Measurements from ENCODE around the gene SPATA31D1.
"Not testable (repeated sequence)": the region's sequence is repeated elsewhere in the genome, so short reads cannot be mapped to it uniquely, and the experiment has no call there.

SPATA31D1 gene

DNA sequence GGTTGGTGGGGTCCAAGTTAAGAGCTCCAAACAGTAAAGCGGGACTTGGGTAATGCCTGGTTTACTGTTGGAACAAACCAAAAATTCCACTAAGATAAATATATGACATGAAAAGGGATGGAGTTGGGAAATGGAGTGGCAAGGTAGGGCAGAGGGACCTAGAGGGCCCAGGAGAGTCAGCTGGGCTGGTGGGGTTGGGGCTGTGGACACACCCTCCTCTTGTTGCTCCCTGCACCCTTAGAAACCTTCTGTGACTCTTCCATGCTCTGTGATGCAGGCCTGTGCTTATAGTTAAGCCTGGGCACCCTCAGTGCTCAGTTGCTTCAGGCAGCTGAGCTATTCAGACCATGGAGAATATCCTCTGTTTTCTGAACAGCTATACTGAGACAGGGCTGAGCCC lies at the start of gene SPATA31D1:
Gene SPATA31D1 (plus strand): TSS at position 301 of the 400 bp plus-strand sequence. CDS start 47 bp downstream, at position 348.
- H4K20me1 ChIP-seq; H3K27me3 ChIP-seq; H3K36me3 ChIP-seq; H3K9ac ChIP-seq; H3K27ac ChIP-seq; H3K9me3 ChIP-seq (replicated peaks in 1 of 11); H3K4me3 ChIP-seq; H3K4me2 ChIP-seq; H3K4me1 ChIP-seq: not testable (repeated sequence)

DNA sequence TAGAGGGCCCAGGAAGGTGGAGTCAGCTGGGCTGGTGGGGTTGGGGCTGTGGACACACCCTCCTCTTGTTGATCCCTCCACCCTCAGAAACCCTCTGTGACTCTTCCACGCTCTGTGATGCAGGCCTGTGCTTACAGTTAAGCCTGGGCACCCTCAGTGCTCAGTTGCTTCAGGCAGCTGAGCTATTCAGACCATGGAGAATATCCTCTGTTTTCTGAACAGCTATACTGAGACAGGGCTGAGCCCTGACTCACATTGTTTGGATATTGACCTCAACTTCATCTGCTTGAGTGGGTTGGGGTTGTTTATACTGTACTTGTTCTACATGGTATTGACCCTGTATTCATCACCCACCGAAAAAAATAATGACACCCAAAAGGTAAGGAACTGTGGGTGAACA lies 45.2 kb upstream of the SPATA31D1 start, which contains the start of gene SPATA31D3:
Gene SPATA31D3 (plus strand): TSS at position 108 of the 400 bp plus-strand sequence. CDS start 86 bp downstream, at position 194.
- not testable (repeated sequence) for H3K9ac ChIP-seq; H3K36me3 ChIP-seq; H4K20me1 ChIP-seq; H3K4me2 ChIP-seq; H3K4me3 ChIP-seq; H3K27me3 ChIP-seq; H3K9me3 ChIP-seq (replicated peaks in 1 of 11); H3K4me1 ChIP-seq; H3K27ac ChIP-seq

DNA sequence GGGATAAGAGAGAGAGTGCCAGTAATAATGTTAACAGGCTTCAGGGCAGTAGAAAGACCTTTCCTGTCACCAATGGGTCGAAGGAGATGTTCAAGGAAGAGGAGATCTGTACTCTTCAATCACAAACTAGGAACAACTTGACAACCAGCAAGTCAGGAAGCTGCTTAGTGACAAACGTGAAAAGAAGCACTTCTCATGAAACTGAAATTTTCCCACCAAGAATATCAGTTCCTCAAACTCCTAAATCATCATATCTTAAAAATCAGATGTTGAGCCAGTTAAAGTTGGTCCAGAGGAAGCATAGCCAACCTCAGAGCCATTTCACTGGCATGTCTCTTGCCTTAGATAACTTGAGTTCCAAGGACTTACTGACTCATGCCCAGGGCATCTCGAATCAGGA lies 39.9 kb upstream of the SPATA31D1 start:
- not testable (repeated sequence) for H3K27me3 ChIP-seq; H3K9me3 ChIP-seq (replicated peaks in 1 of 11); H3K9ac ChIP-seq; H3K4me1 ChIP-seq; H4K20me1 ChIP-seq; H3K4me3 ChIP-seq; H3K27ac ChIP-seq; H3K36me3 ChIP-seq; H3K4me2 ChIP-seq

DNA sequence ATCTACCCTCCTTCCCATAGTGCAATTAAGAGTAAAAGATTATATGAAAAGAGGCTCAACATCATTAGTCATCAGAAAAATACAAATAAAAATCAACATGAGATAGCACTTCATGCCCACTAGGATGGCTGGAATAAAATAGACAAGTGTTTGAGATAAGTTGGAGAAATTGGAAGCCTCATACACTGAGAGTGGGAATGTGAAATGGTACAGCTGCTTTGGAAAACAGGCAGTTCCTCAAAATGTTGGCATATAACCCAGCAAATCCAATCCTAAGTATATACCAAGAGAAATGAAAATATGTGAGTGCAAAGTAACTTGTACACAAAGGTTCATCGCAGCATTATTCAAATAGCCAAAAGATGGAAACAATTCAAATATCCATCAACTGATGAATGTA lies 35.5 kb upstream of the SPATA31D1 start:
- no peak for TF ChIP-seq Cebpa-rat (IDR thresholded peaks at IDR 0.05)
- H3K9me3 ChIP-seq (replicated peaks in 1 of 11): peaks cover 30 to 38% (median 33%) of the 10 kb centered on the region in 11 experiments
- no peaks in the 10 kb centered on the region for H3K27me3 ChIP-seq
- no peak overlapping the region for H3K4me2 ChIP-seq
- no peaks in the 10 kb centered on the region for H3K36me3 ChIP-seq
- H3K27ac ChIP-seq: no peak overlapping the region
- H4K20me1 ChIP-seq: no peaks in the 10 kb centered on the region
- H3K4me3 ChIP-seq: no peak overlapping the region
- H3K9ac ChIP-seq: no peak overlapping the region
- no peaks in the 10 kb centered on the region for H3K4me1 ChIP-seq

DNA sequence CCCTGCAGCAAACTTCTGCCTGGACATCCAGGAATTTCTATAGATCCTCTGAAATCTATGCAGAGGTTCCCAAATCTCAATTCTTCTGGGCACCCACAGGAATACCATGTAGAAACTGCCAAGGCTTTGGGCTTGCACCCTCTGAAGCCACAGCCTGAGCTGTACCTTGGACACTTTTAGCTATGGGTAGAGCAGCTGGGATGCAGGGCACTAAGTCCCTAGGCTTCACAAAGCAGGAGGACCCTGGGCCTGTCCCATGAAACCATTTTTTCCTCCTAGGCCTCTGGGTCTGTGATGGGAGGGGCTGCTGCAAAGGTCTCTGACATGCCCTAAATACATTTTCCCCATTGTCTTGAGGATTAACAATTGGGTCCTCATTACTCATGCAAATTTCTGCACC lies 32.9 kb upstream of the SPATA31D1 start:
- TF ChIP-seq Cebpa-rat (IDR thresholded peaks at IDR 0.05): no peak
- Histone ChIP-seq H3K4me2 (no peak overlapping the region), H3K9ac (no peak overlapping the region), H4K20me1 (no peaks in the 10 kb centered on the region), H3K4me3 (no peak overlapping the region), H3K9me3 (replicated peaks in 1 of 11) (peaks cover 30 to 38% (median 33%) of the 10 kb centered on the region in 11 experiments), H3K27me3 (no peaks in the 10 kb centered on the region), H3K36me3 (no peaks in the 10 kb centered on the region), H3K27ac (no peak overlapping the region), H3K4me1 (no peaks in the 10 kb centered on the region)

DNA sequence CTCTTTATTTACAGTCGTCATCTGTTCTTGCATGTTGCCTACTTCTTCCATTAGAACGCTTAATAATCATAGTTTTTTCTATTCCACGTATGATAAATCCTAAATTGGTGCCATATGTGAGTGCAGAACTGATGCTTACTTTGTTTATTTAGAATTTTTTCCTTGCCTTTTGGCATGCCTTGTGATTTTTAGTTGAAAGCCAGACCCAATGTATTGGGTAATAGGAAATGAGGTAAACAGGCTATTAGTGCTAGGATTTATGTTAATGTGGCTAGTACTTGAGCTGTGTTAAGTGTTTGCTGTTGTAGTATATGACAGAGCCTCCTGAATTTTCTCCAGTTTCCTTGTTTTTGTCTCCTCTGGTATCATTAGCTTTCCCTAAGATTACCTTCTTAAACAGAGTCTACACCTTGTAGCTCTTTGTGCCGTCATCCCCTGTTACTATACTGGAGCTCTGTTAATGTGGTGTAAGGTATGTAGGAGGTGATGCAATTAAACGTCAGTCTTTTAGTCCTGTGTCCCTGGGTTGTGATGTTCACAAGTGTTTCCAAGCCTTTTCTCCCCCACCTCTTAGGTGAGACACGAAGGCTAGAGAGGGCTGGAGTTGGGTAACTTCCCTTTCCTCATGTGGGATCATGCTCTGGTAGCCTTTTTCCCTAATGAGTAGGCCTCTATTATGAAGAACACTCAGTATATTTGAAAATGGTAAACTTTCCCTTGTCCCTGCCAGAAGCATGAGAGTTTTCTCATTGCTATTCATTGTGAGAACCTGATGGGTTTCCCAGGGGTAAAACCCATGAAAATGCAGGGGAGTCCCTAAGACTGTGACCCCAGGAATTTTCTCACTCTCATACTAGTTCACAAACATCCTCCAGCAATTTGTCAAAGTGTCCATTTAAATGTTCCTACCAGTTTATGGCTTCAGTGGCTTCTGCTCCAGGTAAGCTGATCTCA lies 24.1 kb upstream of the SPATA31D1 start:
- Histone ChIP-seq H4K20me1 (no peaks in the 10 kb centered on the region), H3K27ac (no peak overlapping the region), H3K9me3 (replicated peaks in 1 of 11) (peaks cover 0 to 17% (median 0%) of the 10 kb centered on the region in 11 experiments; a peak in 6 of 22 replicates), H3K4me3 (no peak overlapping the region), H3K27me3 (no peaks in the 10 kb centered on the region), H3K4me2 (peak overlapping the region in 8 of 11 experiments; percentile 10 to 64 (median 34); a peak in 13 of 22 replicates), H3K4me1 (peaks cover 0 to 14% (median 12%) of the 10 kb centered on the region in 10 experiments; a peak in 11 of 20 replicates), H3K9ac (no peak overlapping the region), H3K36me3 (no peaks in the 10 kb centered on the region)
- no peak for TF ChIP-seq Cebpa-rat (IDR thresholded peaks at IDR 0.05)

DNA sequence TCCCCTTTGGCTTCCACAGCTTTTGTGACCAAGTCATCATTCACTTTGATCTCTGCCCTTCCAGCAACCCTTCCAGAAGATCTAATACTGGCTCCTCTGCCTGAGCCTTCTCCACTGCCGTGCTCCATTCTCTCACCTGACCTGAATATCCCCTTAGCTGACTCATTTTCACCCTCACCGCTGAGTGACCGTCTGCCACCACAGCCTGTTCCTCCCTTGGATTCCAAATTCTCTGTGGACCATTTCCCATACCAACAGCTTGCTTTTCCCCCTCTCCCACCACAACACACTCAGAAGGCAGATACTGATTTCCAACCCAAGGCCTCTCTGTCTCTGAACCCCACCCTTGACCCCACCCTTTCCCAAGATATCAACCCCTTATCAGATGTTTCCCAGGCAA lies 20.5 kb upstream of the SPATA31D1 start:
- no peak overlapping the region for H3K27ac ChIP-seq
- no peak overlapping the region for H3K4me2 ChIP-seq
- no peaks in the 10 kb centered on the region for H4K20me1 ChIP-seq
- no peaks in the 10 kb centered on the region for H3K36me3 ChIP-seq
- no peak overlapping the region for H3K4me3 ChIP-seq
- no peaks in the 10 kb centered on the region for H3K27me3 ChIP-seq
- H3K9me3 ChIP-seq (replicated peaks in 1 of 11): peaks cover 0 to 17% (median 0%) of the 10 kb centered on the region in 11 experiments; a peak in 6 of 22 replicates
- H3K9ac ChIP-seq: no peak overlapping the region
- TF ChIP-seq Cebpa-rat (IDR thresholded peaks at IDR 0.05): no peak
- H3K4me1 ChIP-seq: peaks cover 0 to 14% (median 12%) of the 10 kb centered on the region in 10 experiments; a peak in 11 of 20 replicates

DNA sequence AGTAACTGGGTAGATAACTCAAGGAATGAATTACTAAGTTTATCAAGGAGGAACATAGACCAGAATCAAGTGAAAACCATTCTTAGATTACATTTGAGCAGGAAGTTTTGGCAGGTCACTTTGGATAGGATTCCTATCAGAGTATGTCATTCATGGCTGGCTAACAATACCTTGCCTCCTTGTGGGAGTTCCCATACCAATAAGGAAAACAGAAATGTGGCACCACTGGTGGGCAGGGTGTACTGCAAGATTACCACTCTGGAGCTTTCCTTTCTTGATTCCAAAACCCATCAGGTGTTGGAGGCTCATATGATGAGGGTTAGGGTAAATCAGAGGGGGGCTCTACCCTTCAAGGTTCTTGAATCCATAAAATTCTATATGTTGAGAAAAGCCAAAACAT lies 18.6 kb upstream of the SPATA31D1 start:
- Histone ChIP-seq H3K27ac (no peak overlapping the region), H3K9ac (no peak overlapping the region), H4K20me1 (no peaks in the 10 kb centered on the region), H3K4me3 (no peak overlapping the region), H3K36me3 (no peaks in the 10 kb centered on the region), H3K27me3 (no peaks in the 10 kb centered on the region), H3K9me3 (replicated peaks in 1 of 11) (peaks cover 0 to 30% (median 8%) of the 10 kb centered on the region in 11 experiments; a peak in 9 of 22 replicates), H3K4me1 (peaks cover 0 to 8% (median 7%) of the 10 kb centered on the region in 10 experiments; a peak in 11 of 20 replicates), H3K4me2 (no peak overlapping the region)
- TF ChIP-seq Cebpa-rat (IDR thresholded peaks at IDR 0.05): no peak

DNA sequence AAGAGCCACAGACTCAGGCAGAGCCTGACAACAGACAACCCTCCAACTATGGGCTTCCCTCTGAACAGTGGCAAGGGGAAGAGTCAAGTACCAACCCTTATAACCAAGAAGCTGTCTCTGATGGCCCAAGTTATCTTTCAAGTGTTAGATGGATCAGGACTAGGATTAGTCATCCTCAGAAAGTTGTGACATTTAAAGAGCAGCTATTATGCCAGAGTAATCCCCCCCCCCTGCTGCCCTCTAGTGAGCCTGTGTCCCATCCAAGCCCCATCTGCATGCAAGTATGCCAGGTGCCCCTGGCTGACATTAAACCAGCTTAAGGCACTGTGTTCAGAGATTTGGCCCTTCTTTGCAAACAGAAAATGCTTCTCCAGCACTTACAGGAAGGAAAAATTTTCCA lies 16.8 kb upstream of the SPATA31D1 start:
- Histone ChIP-seq H3K9me3 (replicated peaks in 1 of 11) (peaks cover 0 to 25% (median 13%) of the 10 kb centered on the region in 11 experiments; a peak in 13 of 22 replicates), H3K27ac (no peak overlapping the region), H3K9ac (no peak overlapping the region), H3K4me2 (no peak overlapping the region), H3K27me3 (no peaks in the 10 kb centered on the region), H3K4me1 (no peaks in the 10 kb centered on the region), H3K36me3 (no peaks in the 10 kb centered on the region), H4K20me1 (no peaks in the 10 kb centered on the region), H3K4me3 (no peak overlapping the region)
- TF ChIP-seq Cebpa-rat (IDR thresholded peaks at IDR 0.05): no peak

DNA sequence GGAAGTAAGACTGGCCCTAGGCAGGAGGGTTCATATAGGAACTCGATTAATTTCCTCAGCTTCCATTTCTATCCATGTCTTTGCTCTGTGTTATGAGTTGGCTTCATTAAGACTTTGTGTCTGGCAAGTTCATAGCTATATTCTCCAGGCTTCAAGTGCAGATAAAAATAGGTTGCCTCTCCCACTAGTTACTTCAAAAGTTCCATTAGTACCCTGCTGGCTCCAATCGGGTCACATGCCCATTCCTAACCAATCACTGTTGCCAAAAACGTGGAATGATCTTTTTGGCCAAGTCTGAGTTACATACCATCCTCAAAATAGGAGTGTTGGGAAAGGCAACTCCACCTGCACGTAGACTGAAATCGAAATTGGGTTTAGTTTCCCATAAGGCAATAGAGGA lies 13.8 kb upstream of the SPATA31D1 start:
- Histone ChIP-seq H3K4me1 (no peaks in the 10 kb centered on the region), H3K9me3 (replicated peaks in 1 of 11) (peaks cover 0 to 33% (median 19%) of the 10 kb centered on the region in 11 experiments; a peak in 16 of 22 replicates), H3K27me3 (no peaks in the 10 kb centered on the region), H3K4me3 (no peak overlapping the region), H4K20me1 (no peaks in the 10 kb centered on the region), H3K27ac (no peak overlapping the region), H3K36me3 (no peaks in the 10 kb centered on the region), H3K9ac (no peak overlapping the region), H3K4me2 (no peak overlapping the region)
- no peak for TF ChIP-seq Cebpa-rat (IDR thresholded peaks at IDR 0.05)
